GM21529 (cell line): ENCODE data around the gene ADGRG1.

Source experiments
- ATAC-seq: cut with Tn5 transposase; IDR thresholded peaks from one replicate; pipeline ENCODE4 v1.9.1; 2021; ENCODE audit not compliant: unreplicated experiment

The ADGRG1 gene

GRCh38 chr16:57648125-57648524, 19.7 kb downstream of the ADGRG1 start:
- no peak for ATAC-seq

GRCh38 chr16:57648581-57649442, 20.4 kb downstream of the ADGRG1 start:
- peak; percentile 60 for ATAC-seq

- no peak for ATAC-seq
Measured at GRCh38 chr16:57649443-57649751, 21.0 kb downstream of the ADGRG1 start.

- ATAC-seq = no peak
Measured at GRCh38 chr16:57649846-57650245, 21.4 kb downstream of the ADGRG1 start.

GRCh38 chr16:57651344-57652333, 23.2 kb downstream of the ADGRG1 start:
- no peak for ATAC-seq

GRCh38 chr16:57652695-57653471, 24.5 kb downstream of the ADGRG1 start:
- no peak for ATAC-seq

GRCh38 chr16:57653936-57654335, 25.5 kb downstream of the ADGRG1 start:
- ATAC-seq = no peak

- ATAC-seq = no peak
Measured at GRCh38 chr16:57656342-57656955, 28.0 kb downstream of the ADGRG1 start.

GRCh38 chr16:57657228-57657627, 28.8 kb downstream of the ADGRG1 start:
- no peak for ATAC-seq

GRCh38 chr16:57658130-57658877, 29.9 kb downstream of the ADGRG1 start:
- ATAC-seq = no peak

GRCh38 chr16:57658878-57659674, 30.6 kb downstream of the ADGRG1 start:
- no peak for ATAC-seq

GRCh38 chr16:57660715-57661463, 32.5 kb downstream of the ADGRG1 start:
- no peak for ATAC-seq

- ATAC-seq = no peak
Measured at GRCh38 chr16:57661510-57661909, 33.1 kb downstream of the ADGRG1 start.

GRCh38 chr16:57661936-57662906, 33.8 kb downstream of the ADGRG1 start:
- ATAC-seq = no peak

GRCh38 chr16:57663436-57663835, 35.0 kb downstream of the ADGRG1 start:
- no peak for ATAC-seq

- ATAC-seq = no peak
Measured at GRCh38 chr16:57663917-57664661, 35.7 kb downstream of the ADGRG1 start.

GRCh38 chr16:57664662-57665025, 36.2 kb downstream of the ADGRG1 start:
- no peak for ATAC-seq
